Panc1 (cell line): Measurements from ENCODE around the gene HLA-DQA1. TPM values are rescaled to one million over a fixed set of nuclear protein-coding genes. Genes with fewer than 3 reads are reported as not detected.

Source experiments
- ATAC-seq: fragments of 200-7000 bp; cut with Tn5 transposase; 2 replicates; pipeline ENCODE4 v1.9.1; 2020; ENCODE audit warnings: mild to moderate bottlenecking, moderate library complexity
- BruUV-seq: library from RNA; stranded (reverse); fragments of 400-500 nt; replicated peaks from 2 replicates; lab custom pipeline; 2021; lab: Mats Ljungman, UMichigan
- CTCF ChIA-PET: fragments of 300-600 bp; sonication (Branson Sonifier 250); formaldehyde crosslinking; loops from one replicate; lab custom pipeline; 2022; ENCODE audit warnings: antibody characterized with exemption; lab: Charles Lee
- POLR2A ChIA-PET: fragments of 300-600 bp; sonication (Branson Sonifier 250); formaldehyde crosslinking; loops from one replicate; lab custom pipeline; 2022; ENCODE audit warnings: antibody characterized with exemption; lab: Charles Lee
- DNase-seq: peaks from one replicate; pipeline ENCODE4 v3.0.0-alpha.2; 2010; ENCODE audit warnings: low read depth, low spot score
- H3K27ac ChIP-seq: 2 replicates; pipeline ENCODE4 v1.5.1; 2011; ENCODE audit warnings: mild to moderate bottlenecking, low read length, inconsistent platforms
- H3K27me3 ChIP-seq: fragments of 200-500 bp; sonication (Bioruptor generic); 2 replicates; pipeline ENCODE4 v1.6.0; 2014; ENCODE audit warnings: low read length, inconsistent platforms; ENCODE audit not compliant: control insufficient read depth, insufficient read depth
- H3K36me3 ChIP-seq: fragments of 200-500 bp; sonication (Bioruptor generic); 2 replicates; pipeline ENCODE4 v1.5.1; 2014; ENCODE audit warnings: inconsistent platforms, mild to moderate bottlenecking, low read length, moderate library complexity; ENCODE audit not compliant: control insufficient read depth, insufficient read depth
- H3K4me1 ChIP-seq: 2 replicates; pipeline ENCODE4 v1.5.1; 2011; ENCODE audit warnings: inconsistent platforms, mild to moderate bottlenecking, low read length, moderate library complexity; ENCODE audit not compliant: control insufficient read depth, insufficient read depth
- H3K4me3 ChIP-seq, 2 experiments: 2 replicates each; pipeline ENCODE4 v1.5.1; 2011 to 2012; ENCODE audit warnings: low read depth in 2 of 2, low read length in 2 of 2, mild to moderate bottlenecking in 2 of 2, inconsistent platforms in 1 of 2, moderate library complexity in 1 of 2
- H3K9me3 ChIP-seq: fragments of 200-500 bp; sonication (Bioruptor generic); 2 replicates; pipeline ENCODE4 v1.5.1; 2014; ENCODE audit warnings: low read depth, mild to moderate bottlenecking, inconsistent platforms, low read length, moderate library complexity; ENCODE audit not compliant: control insufficient read depth, insufficient read depth
- CTCF ChIP-seq: fragments of 450-650 bp; IDR thresholded peaks from 2 replicates; pipeline ENCODE4 v1.5.1; 2017; ENCODE audit warnings: mild to moderate bottlenecking
- POLR2AphosphoS5 ChIP-seq: IDR thresholded peaks from 2 replicates; pipeline ENCODE4 v1.6.1; 2012; ENCODE audit warnings: mild to moderate bottlenecking, low read depth, low read length, moderate library complexity
- REST ChIP-seq, 2 experiments: IDR thresholded peaks; 2 replicates each; pipeline ENCODE4 v1.6.1; 2011 to 2012; ENCODE audit warnings: low read depth in 2 of 2, control low read depth in 1 of 2, low read length in 1 of 2, mild to moderate bottlenecking in 1 of 2, moderate library complexity in 1 of 2; ENCODE audit not compliant: insufficient read depth in 1 of 2
- SIN3A ChIP-seq: IDR thresholded peaks from 2 replicates; pipeline ENCODE4 v1.6.1; 2012; ENCODE audit warnings: low read depth, mild to moderate bottlenecking, low read length, moderate library complexity, borderline replicate concordance; ENCODE audit not compliant: insufficient read depth
- TCF7L2 ChIP-seq: IDR thresholded peaks from 2 replicates; pipeline ENCODE4 v1.6.1; 2011; ENCODE audit warnings: mild to moderate bottlenecking, low read depth, low read length, inconsistent platforms
- in situ Hi-C: cut with HindIII; loops from 2 replicates; pipeline ENCODE4 v1.10.0; 2016; ENCODE audit warnings: low sequenced_read_pairs, low pct_unique_long_range_greater_than_20kb
- intact Hi-C: fragments of 100-400 bp; cut with micrococcal nuclease; formaldehyde crosslinking; loops from one replicate; pipeline ENCODE4 v1.10.0; 2022; ENCODE audit not compliant: unreplicated experiment
- total RNA-seq: library from RNA; stranded (reverse); gene quantifications from one replicate; pipeline ENCODE4 v1.2.1, GENCODE V29; 2021; ENCODE audit not compliant: unreplicated experiment

HLA-DQA1 gene
- total RNA-seq, 1 experiment from 2014 or later, result 0.39 TPM

GRCh38 chr6:32602383-32602782, 34.8 kb upstream of the HLA-DQA1 start:
- Histone ChIP-seq H3K27me3 (no peaks in the 10 kb centered on the region), H3K4me3 (no peak overlapping the region), H3K36me3 (no peaks in the 10 kb centered on the region), H3K27ac (no peak overlapping the region), H3K9me3 (no peaks in the 10 kb centered on the region), H3K4me1 (no peaks in the 10 kb centered on the region)
- TF ChIP-seq POLR2AphosphoS5, result no peak
- no peak for TF ChIP-seq TCF7L2
- TF ChIP-seq SIN3A, result no peak
- TF ChIP-seq CTCF, result no peak
- TF ChIP-seq REST (IDR thresholded peaks at IDR 0.05; ENCODE audit: insufficient read depth in 1 of 2, low read depth in 2 of 2, low read length in 1 of 2), result no peak
- BruUV-seq, result no TSS peak
- in situ Hi-C loops (no loop called here), intact Hi-C loops (no loop called here)
- POLR2A ChIA-PET, result interaction anchor here (0.6 kb wide), 1 partner anchor 20 kb away, joined by 3 read pairs; no protein-coding TSS in a partner anchor
- ATAC-seq (no peak), DNase-seq (no peak)
- CTCF ChIA-PET, result no interaction called here

DNA sequence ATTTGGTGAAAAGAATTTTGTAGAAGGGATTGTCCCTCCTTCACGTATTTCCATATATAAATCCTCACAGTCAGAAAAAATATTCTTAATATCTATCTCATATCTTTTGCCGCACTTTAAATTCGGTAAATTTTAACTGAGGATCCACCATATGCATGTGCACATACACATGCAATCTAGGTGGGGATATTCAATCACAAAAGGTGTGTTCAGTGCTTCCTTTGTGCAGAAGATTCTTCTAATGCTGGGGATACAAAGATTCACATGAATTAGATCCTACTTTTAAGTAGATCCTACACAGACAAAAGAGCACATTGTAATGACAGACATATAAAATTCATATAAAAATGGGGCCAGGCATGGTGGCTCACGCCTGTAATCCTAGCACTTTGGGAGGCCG, 34.0 kb upstream of the HLA-DQA1 start:
- no peaks in the 10 kb centered on the region for H3K36me3 ChIP-seq
- no peak for ATAC-seq
- CTCF ChIA-PET, result no interaction called here
- POLR2A ChIA-PET, result no interaction called here
- no peak for DNase-seq
- TF ChIP-seq SIN3A (no peak), CTCF (no peak), POLR2AphosphoS5 (no peak), REST (IDR thresholded peaks at IDR 0.05; ENCODE audit: insufficient read depth in 1 of 2, low read depth in 2 of 2, low read length in 1 of 2) (no peak), TCF7L2 (no peak)
- H3K4me3 ChIP-seq, result no peak overlapping the region
- BruUV-seq, result no TSS peak
- intact Hi-C loops (no loop called here), in situ Hi-C loops (no loop called here)
- no peaks in the 10 kb centered on the region for H3K4me1 ChIP-seq
- no peaks in the 10 kb centered on the region for H3K27me3 ChIP-seq
- H3K9me3 ChIP-seq, result no peaks in the 10 kb centered on the region
- no peak overlapping the region for H3K27ac ChIP-seq
